GM15510 (cell line): ENCODE measurements around the gene BPIFA3.

Source experiments
- POLR2A ChIP-seq: IDR thresholded peaks from 3 replicates; pipeline ENCODE4 v1.6.1; 2011; ENCODE audit warnings: borderline replicate concordance; ENCODE audit not compliant: insufficient read length; ENCODE audit errors: extremely low read depth

The BPIFA3 gene

GRCh38 chr20:33275215-33275614 is 58.1 kb downstream of the BPIFA3 start:
- no peak for TF ChIP-seq POLR2A

DNA sequence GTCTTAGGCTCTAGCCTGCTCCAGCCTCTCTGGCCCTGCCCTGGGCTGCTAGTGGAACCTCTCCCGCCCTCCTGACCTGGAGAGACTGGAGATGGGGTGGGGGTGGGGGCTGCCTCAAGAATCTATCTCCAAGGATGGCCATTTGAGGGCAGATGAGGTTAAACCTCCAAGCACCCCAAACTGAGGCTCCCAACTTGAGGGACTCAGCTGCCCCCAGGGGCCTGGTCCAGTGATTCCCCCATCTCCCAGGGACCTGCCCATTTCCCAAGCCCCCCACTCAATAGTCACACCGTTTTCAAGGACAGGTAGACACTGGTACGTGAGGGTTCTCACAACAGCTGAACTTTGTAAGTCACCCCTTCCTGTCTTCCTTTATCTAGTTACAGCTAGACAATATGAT is 58.7 kb downstream of the BPIFA3 start:
- no peak for TF ChIP-seq POLR2A

DNA sequence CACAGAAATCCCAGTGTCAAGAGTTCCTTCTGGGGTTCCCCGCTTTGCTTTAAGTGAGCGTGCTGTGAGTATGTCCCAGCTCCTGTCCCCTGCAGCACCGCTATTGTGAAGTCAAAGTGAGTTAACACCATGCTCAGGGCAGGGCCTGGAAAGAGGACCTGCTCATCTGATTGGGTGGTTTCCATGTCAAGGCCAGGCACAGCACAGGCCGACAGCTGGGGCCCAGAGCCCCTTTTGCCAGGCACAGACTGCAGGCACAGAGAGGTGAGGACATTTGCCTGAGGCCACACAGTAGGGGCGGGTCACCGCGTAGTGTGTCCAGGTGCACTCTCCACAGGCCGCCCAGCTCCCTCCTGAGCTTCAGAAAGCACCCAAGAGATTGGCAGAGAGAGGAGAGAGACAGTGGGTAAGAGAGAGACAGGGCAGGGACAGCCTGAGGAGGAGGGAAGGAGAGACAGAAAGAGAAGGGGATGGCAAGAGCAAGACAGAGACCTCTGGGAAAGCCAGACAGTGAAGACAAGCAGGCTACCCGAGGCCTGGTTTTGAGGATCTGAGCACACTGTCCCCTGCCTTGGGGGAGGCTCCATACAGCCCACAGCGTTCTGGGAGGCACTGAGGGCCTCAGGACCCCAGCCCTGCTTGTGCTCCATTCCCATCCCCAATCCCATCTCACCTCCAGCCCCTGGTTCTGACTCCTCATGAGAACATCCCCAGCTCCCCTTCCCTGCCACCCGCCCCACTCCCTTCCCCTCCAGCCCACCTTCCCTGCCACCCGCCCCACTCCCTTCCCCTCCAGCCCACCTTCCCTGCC is 59.4 kb downstream of the BPIFA3 start:
- TF ChIP-seq POLR2A = no peak
